Thymus (tissue), 14 donors: Measurements from ENCODE around the gene SYT15. TPM values are rescaled to one million over a fixed set of nuclear protein-coding genes. Genes with fewer than 3 reads are reported as not detected.
"Not testable (repeated sequence)": the region's sequence is repeated elsewhere in the genome, so short reads cannot be mapped to it uniquely, and the experiment has no call there.

Experiments
- DNase-seq, 9 donors: peaks; one replicate each; pipeline ENCODE4 v3.0.0-alpha.2; 2013; ENCODE audit warnings: low spot score in 9 of 9, low read depth in 6 of 9, missing footprints in 1 of 9
- H3K27ac ChIP-seq, 2 donors: one replicate each; pipeline ENCODE4 v1.5.1; 2013; ENCODE audit warnings: control low read depth in 1 of 2, low read depth in 1 of 2, low read length in 1 of 2, mild to moderate bottlenecking in 1 of 2, moderate library complexity in 1 of 2
- H3K27me3 ChIP-seq, 2 donors: one replicate each; pipeline ENCODE4 v1.5.1; 2013; ENCODE audit warnings: low read length in 1 of 2; ENCODE audit not compliant: control insufficient read depth in 2 of 2, insufficient read depth in 1 of 2
- H3K36me3 ChIP-seq, 2 donors: one replicate each; pipeline ENCODE4 v1.5.1; 2013; ENCODE audit warnings: low read length in 1 of 2, mild to moderate bottlenecking in 1 of 2, moderate library complexity in 1 of 2; ENCODE audit not compliant: control insufficient read depth in 2 of 2, insufficient read depth in 2 of 2
- H3K4me1 ChIP-seq, 2 donors: one replicate each; pipeline ENCODE4 v1.5.1; 2013; ENCODE audit warnings: low read length in 2 of 2; ENCODE audit not compliant: control insufficient read depth in 2 of 2, insufficient read depth in 2 of 2
- H3K4me3 ChIP-seq, 2 donors: one replicate each; pipeline ENCODE4 v1.5.1; 2013; ENCODE audit warnings: low read length in 2 of 2, control low read depth in 1 of 2, mild to moderate bottlenecking in 1 of 2
- H3K9me3 ChIP-seq, 2 donors: one replicate each; pipeline ENCODE4 v1.5.1; 2013; ENCODE audit warnings: low read length in 1 of 2, mild to moderate bottlenecking in 1 of 2; ENCODE audit not compliant: control insufficient read depth in 2 of 2, insufficient read depth in 1 of 2
- WGBS: extraction: QIAGEN DNeasy Blood & Tissue Kit; methylation state at CpG from one replicate; pipeline ENCODE4 v1.1.7; 2013; 5-methylcytosine and 5-hydroxymethylcytosine counted together
- long read RNA-seq, 10 donors: transcript quantifications; one replicate each; lab custom pipeline, GENCODE V29; 2026
- polyA plus RNA-seq: library from polyadenylated mRNA; stranded (reverse); fragments of 200-250 nt; gene quantifications from one replicate; pipeline ENCODE4 v1.2.3, GENCODE V29; 2013
- total RNA-seq: library from RNA; stranded (reverse); fragments of 120-200 nt; gene quantifications from one replicate; pipeline ENCODE4 v1.2.4, GENCODE V29; 2013
- donor health status: healthy.

The SYT15 gene
- 0.80 TPM for total RNA-seq
- polyA plus RNA-seq, result 2.6 TPM
- long read RNA-seq, donor 1, result 0 reads
- long read RNA-seq, donor 2, result 0 reads
- long read RNA-seq, donor 3, result 0 reads
- long read RNA-seq, donor 4, result 0 reads
- long read RNA-seq, donor 5, result 0 reads
- long read RNA-seq, donor 6, result 0 reads
- long read RNA-seq, donor 7, result 0 reads
- long read RNA-seq, donor 8, result 0 reads
- long read RNA-seq, donor 9, result 0 reads
- long read RNA-seq, donor 10, result 0 reads

DNA sequence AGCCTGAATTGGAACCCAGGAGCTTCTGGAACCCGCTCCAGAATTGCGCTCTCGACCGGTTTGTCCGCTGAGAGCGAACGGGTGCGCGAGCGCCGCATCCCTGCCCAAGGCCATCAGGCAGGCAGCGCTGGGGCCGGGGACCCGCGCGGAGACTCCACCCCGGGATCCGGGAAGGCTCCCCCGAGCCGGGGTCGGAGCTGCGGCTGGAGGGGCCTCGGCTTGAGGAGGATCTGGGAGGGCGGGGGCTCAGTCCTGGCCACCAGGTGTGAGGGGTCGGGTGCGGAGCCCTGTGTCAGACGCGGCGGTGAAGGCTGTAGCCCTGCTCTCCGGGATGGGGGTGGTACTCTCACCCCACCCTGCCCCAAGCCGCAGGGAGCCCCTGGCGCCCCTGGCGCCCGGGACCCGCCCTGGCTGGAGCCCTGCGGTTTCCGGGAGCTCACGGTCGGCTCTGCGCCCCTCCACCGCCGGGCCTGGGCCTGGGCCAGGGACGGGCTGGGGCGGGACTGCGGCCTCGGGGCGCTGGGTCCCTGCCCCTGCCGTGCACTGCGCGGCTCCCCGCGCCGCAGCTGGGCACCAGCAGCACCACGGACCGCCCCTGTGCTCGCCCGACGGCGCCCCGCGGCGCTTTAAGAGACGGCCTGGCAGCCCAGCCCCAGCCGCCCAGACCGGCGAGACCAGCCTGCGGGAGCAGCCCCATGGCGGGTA is at the start of gene SYT15:
Gene SYT15, plus strand, starts transcription at position 655 of the 705 bp plus-strand sequence. Its CDS starts 41 bp downstream, at position 696.
- H3K36me3 ChIP-seq, H3K4me1 ChIP-seq, H3K27ac ChIP-seq, H3K9me3 ChIP-seq, DNase-seq, H3K4me3 ChIP-seq, H3K27me3 ChIP-seq: not testable (repeated sequence)
- 2% methylated on average over 47 of the region's 68 CpGs for WGBS

GRCh38 chr10:46529742-46530141 is 49.2 kb upstream of the SYT15 start:
- H3K4me1 ChIP-seq, H3K27me3 ChIP-seq, H3K27ac ChIP-seq, H3K36me3 ChIP-seq, H3K4me3 ChIP-seq, H3K9me3 ChIP-seq, DNase-seq: not testable (repeated sequence)
- 90% methylated on average over 7 of the region's 7 CpGs for WGBS

GRCh38 chr10:46530249-46531186 is 48.4 kb upstream of the SYT15 start:
- H3K36me3 ChIP-seq, result no peaks in the 10 kb centered on the region
- DNase-seq, result no peak
- WGBS, result 97% methylated on average over 18 of the region's 18 CpGs
- no peak overlapping the region for H3K27ac ChIP-seq
- H3K9me3 ChIP-seq, result peaks cover 0 to 4% of the 10 kb centered on the region in 2 donors
- no peaks in the 10 kb centered on the region for H3K4me1 ChIP-seq
- peaks cover 0 to 2% of the 10 kb centered on the region in 2 donors for H3K27me3 ChIP-seq
- H3K4me3 ChIP-seq, result no peak overlapping the region

GRCh38 chr10:46532256-46532655 is 46.7 kb upstream of the SYT15 start:
- WGBS, result 87% methylated on average over 1 of the region's 1 CpG
- H3K9me3 ChIP-seq, H3K4me3 ChIP-seq, H3K36me3 ChIP-seq, H3K4me1 ChIP-seq, DNase-seq, H3K27ac ChIP-seq: not testable (repeated sequence)
- H3K27me3 ChIP-seq, result peaks cover 0 to 15% of the 10 kb centered on the region in 2 donors

DNA sequence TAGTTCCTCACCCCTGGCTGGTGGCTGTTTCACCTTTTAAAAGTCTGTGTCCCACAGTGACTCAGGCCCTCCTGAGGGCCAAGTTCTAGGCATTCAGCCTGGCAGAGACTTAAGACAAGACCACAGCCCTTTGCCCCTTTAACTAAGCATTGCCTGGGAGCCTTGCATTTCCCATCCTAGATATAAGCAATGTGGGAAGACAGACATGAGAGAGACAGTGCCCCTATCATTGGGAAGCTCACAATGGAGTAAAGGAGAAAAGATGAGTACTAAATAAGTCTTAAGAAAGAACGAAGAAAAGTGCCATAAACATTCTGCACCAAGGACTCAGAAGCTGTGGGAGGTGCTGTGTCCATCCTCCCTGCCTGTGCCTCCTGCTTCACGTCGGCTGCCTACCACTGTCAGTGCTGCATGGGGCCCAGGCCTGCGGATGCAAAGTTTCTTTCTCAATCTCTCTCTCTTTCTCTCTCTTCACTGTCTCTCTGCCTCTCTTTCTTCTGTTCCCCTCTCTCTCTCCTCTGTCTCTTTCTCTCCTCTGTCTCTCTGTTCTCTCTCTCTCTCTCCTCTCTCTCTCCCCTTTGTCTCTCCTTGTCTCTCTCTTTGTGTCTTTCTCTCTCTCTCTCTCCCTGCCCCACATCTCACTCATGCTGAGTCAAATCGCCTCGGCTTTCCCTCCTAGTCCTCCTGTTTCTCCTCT is 44.0 kb upstream of the SYT15 start:
- H3K4me1 ChIP-seq, result no peaks in the 10 kb centered on the region
- 95% methylated on average over 6 of the region's 6 CpGs for WGBS
- DNase-seq, result no peak
- H3K27ac ChIP-seq, result no peak overlapping the region
- H3K9me3 ChIP-seq, result no peaks in the 10 kb centered on the region
- no peak overlapping the region for H3K4me3 ChIP-seq
- H3K36me3 ChIP-seq, result no peaks in the 10 kb centered on the region
- peaks cover 3 to 28% of the 10 kb centered on the region in 2 donors for H3K27me3 ChIP-seq

DNA sequence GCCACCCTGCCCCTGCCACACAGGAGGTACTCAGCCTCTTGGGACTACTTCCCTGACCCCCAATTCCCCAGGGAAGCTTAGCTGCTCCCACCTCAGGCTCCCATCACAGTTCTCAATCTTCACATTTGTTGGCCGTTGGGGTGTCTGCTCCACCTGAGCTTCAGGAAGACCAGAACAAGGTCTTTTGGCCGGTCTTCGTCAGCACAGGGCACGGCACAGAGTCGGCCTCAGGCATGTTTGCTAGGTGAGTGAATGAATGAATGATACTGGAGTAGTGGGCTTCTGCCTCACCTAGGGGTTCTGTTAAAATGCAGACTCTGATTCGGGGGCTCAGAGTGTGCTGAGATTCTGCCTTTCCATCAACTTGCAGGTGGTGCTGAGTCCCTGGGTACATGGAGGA is 42.8 kb upstream of the SYT15 start:
- peaks cover 0 to 4% of the 10 kb centered on the region in 2 donors for H3K4me1 ChIP-seq
- no peak overlapping the region for H3K27ac ChIP-seq
- peaks cover 6 to 40% of the 10 kb centered on the region in 2 donors for H3K27me3 ChIP-seq
- 90% methylated on average over 6 of the region's 6 CpGs for WGBS
- H3K4me3 ChIP-seq, result no peak overlapping the region
- H3K36me3 ChIP-seq, result no peaks in the 10 kb centered on the region
- H3K9me3 ChIP-seq, result no peaks in the 10 kb centered on the region
- no peak for DNase-seq

- Histone ChIP-seq H3K9me3 (no peaks in the 10 kb centered on the region), H3K36me3 (no peaks in the 10 kb centered on the region), H3K27me3 (peaks cover 6 to 46% of the 10 kb centered on the region in 2 donors), H3K4me1 (peaks cover 0 to 4% of the 10 kb centered on the region in 2 donors), H3K27ac (no peak overlapping the region), H3K4me3 (no peak overlapping the region)
- 90% methylated on average over 5 of the region's 5 CpGs for WGBS
- no peak for DNase-seq
Measured at GRCh38 chr10:46536781-46537180, 42.1 kb upstream of the SYT15 start.

GRCh38 chr10:46537309-46537708 is 41.6 kb upstream of the SYT15 start:
- Histone ChIP-seq H3K27ac (no peak overlapping the region), H3K4me3 (no peak overlapping the region), H3K27me3 (peaks cover 6 to 50% of the 10 kb centered on the region in 2 donors), H3K4me1 (peaks cover 0 to 4% of the 10 kb centered on the region in 2 donors), H3K36me3 (no peaks in the 10 kb centered on the region), H3K9me3 (no peaks in the 10 kb centered on the region)
- DNase-seq, result no peak
- 88% methylated on average over 5 of the region's 5 CpGs for WGBS
